ENCODE results near the gene DLEC1.
"Not testable (repeated sequence)": the region's sequence is repeated elsewhere in the genome, so short reads cannot be mapped to it uniquely, and the experiment has no call there.

DLEC1 gene

GRCh38 chr3:38120693-38121450, 81.9 kb downstream of the DLEC1 start:
- DNase-seq (ENCODE audit: low read depth): no peak

- DNase-seq (ENCODE audit: low read depth): no peak
These were observed 82.4 kb downstream of the DLEC1 start for GRCh38 chr3:38121451-38121831.

GRCh38 chr3:38121832-38122461, 82.9 kb downstream of the DLEC1 start:
- DNase-seq (ENCODE audit: low read depth): no peak

DNA sequence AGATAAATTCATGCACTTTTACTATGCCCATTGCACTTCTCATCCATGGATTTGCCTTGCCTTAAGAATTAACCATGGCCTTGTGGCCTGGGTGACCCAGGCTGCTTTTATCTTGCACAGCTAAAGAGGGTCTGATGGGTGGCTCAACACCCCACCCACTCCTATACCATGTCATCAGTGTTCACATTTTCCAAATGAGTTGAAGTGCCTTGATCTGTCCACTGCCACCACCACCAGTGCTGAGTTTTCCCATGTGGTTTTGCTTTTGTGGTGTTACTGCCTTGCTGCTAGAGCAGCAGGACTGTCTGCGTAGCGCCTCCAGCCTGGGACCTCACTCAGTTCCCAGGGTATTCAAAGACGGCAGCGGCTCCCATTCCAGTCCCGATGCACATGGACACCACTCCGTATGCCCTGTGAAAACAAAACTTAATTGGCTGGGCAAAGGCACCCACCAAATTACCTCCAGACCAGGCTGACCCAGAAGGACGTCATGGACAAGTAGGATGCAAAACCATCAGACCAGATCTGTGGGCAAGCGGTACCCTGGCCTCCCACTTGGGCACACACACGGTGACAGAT, 83.8 kb downstream of the DLEC1 start:
- DNase-seq (ENCODE audit: low read depth): no peak

DNA sequence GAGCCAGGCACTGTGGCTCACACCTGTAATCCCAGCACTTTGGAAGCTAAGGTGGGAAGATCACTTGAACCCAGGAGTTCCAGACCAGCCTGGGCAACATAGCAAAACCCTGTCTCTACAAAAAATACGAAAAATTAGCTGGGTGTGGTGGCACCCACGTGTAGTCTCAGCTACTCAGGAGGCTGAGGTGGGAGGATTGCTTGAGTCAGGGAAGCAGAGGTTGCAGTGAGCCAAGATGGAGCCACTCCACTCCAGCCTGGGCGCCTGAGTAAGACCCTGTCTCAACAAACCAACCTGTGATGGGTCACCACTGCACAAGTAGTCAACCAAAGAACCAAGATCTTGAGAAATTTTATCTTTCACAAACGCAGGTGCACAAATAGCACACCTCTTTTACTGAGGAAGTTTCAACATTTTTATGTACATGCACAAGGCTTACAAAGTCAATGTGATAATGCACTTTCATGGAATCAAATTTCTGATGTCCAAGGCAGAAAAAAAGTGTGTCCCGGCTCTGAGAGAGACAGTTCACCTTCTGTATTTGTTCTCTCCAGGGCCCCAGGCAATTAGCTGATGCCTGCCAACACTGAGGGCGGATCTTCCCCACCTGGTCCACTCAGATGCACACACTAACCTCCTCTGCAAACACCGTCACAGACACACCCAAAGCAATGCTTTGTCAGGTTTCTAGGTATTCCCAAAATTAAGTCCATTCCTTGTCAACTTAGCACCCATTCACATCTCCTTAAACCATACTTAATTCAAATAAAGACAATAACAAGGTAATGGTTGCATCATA, 85.5 kb downstream of the DLEC1 start:
- no peak for DNase-seq (ENCODE audit: low read depth)

GRCh38 chr3:38125305-38126120, 86.5 kb downstream of the DLEC1 start:
- DNase-seq (ENCODE audit: low read depth): no peak

GRCh38 chr3:38126121-38126892, 87.3 kb downstream of the DLEC1 start:
- no peak for DNase-seq (ENCODE audit: low read depth)

DNA sequence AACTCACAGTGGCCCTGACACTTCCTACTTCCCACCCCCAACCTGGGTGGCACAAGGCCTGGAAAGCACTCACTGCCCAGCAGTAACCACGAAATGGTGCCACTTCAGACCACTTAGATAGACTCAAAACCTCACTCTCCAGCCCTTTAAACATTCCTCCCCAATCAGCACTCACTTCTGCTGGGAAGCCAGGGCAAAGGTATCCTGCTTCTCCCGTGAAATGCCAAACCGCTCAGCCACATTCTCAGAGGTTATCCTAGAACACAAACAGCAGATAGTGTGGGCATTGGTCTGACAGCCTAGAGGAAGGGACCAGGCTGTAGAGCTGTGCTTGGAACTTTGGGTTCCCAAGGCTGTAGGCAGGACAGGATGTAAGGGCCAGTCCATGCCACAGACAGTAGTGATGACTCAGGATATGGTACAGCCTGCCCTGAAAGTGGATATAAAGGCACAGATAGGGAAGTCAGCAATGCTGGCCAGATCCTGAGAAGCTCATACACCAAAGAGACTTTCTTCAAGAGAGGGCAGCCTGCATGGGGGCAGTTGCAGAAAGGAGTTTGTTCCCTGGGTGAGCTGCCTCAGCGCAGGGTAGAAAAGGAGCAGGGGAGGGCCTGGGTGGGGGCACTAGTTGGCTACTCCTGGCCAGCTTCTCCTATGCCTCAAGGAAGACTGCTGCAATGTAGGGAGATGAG, 88.7 kb downstream of the DLEC1 start:
- no peak for DNase-seq (ENCODE audit: low read depth)

DNA sequence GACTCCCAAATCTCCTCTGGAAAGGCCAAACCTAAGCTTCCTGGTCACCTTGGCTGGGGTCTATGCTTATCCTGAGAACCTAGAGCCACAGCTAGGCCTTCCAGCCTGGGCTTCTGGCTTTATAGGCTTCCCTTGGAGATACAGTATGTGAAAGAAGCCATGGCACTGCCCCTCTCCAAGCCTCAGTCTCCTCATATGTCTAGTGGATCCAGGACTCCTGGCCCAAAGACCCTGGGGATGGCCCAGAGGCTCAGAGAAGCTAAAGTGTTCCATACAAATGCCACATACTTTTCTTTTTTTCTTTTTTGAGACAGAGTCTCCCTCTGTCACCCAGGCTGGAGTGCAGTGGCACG, 89.3 kb downstream of the DLEC1 start:
- no peak for DNase-seq (ENCODE audit: low read depth)

DNA sequence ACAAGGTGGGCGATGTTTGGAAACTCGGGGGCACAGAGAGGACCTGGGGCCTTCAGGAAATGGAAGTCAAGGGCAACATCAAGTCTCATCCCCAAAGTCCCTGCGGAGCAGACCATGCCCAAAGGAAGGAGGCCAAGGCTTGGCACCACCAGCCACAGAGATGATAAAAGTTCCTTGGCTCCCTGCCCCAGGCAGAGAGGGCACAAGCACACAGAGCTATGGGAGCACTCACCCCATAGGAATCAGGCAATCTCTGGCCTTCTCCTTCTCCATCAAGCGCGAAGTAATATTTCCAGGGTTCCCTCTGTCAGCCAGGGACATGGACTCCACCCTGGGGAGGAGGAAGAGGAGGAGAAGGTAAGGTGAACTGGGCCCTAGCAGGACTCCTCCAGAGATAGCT, 90.0 kb downstream of the DLEC1 start:
- DNase-seq (ENCODE audit: low read depth): no peak

DNA sequence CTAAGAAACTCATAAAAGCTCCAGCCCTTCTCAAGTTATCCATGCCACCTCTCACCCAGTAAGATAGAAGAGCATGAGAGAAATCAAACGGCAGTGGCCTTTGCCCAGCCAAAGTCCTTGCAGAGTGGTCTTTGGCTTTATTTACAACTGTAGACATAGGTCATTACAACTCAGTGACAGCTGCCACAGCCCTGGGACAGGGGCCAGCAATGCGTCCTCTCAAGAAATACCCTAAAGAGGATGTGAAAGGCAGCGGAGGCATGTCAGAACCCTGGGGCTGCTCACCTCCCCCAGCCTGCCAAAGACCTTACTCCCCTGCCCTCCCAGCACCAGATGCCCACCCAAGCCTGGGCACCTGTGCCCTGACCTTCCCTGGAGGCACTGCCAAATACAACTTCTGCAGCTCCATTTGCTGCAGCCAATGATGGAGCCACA, 91.6 kb downstream of the DLEC1 start:
- no peak for DNase-seq (ENCODE audit: low read depth)

GRCh38 chr3:38131621-38132369, 92.8 kb downstream of the DLEC1 start:
- no peak for DNase-seq (ENCODE audit: low read depth)

- no peak for DNase-seq (ENCODE audit: low read depth)
These were observed 94.2 kb downstream of the DLEC1 start for GRCh38 chr3:38133209-38133556.

- no peak for DNase-seq (ENCODE audit: low read depth)
These were observed 94.8 kb downstream of the DLEC1 start for GRCh38 chr3:38133557-38134405.

DNA sequence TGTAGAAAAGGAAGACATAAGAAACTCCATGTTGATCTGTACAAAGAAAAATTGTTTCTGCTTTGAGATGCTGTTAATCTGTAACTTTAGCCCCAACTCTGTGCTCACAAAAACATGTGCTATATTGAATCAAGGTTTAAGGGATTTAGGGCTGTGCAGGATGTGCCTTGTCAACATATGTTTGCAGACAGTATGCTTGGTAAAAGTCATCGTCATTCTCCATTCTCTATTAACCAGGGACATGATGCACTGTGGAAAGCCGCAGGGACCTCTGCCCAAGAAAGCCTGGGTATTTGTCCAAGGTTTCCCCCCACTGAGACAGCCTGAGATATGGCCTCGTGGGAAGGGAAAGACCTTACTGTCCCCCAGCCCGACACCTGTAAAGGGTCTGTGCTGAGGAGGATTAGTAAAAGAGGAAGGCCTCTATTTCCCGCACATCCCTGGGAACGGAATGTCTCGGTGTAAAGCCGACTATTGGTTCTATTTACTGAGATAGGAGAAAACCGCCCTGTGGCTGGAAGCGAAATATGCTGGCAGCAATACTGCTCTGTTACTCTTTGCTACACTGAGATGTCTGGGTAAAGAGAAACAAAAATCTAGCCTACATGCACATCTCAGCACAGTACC, 95.6 kb downstream of the DLEC1 start:
- not testable (repeated sequence) for DNase-seq (ENCODE audit: low read depth)

DNA sequence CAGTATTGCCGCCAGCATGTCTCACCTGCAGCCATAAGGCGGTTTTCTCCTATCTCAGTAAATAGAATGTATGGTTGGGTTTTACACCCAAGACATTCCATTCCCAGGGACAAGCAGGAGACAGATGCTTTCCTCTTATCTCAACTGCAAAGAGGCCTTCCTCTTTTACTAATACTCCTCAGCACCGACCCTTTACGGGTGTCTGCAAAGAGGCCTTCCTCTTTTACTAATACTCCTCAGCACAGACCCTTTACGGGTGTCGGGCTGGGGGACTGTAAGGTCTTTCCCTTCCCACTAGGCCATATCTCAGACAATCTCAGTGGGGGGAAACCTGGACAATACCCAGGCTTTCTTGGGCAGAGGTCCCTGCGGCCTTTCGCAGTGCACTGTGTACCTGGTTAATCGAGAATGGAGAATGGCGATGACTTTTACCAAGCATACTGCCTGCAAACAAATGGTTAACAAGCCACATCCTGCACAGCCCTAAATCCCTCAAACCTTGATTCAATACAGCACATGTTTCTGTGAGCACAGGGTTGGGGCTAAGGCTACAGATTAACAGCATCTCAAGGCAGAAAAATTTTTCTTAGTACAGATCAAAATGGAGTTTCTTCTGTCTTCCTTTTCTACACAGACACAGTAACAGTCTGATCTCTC, 96.7 kb downstream of the DLEC1 start:
- DNase-seq (ENCODE audit: low read depth): not testable (repeated sequence)

GRCh38 chr3:38136393-38136776, 97.4 kb downstream of the DLEC1 start:
- DNase-seq (ENCODE audit: low read depth): no peak
